Activated CD8-positive, alpha-beta T cell treated with anti-CD3 and anti-CD28 coated beads, Interleukin-2, amount 10 ng/mL, durations not matched to agents 7 days and 5 days (primary cell): Measurements from ENCODE around the gene CES2. TPM values are rescaled to one million over a fixed set of nuclear protein-coding genes. Genes with fewer than 3 reads are reported as not detected.

Experiments used
- ATAC-seq: fragments of 150-1000 bp; cut with Tn5 transposase; one replicate; pipeline ENCODE4 v1.10.0; 2021; ENCODE audit warnings: moderate library complexity
- CTCF ChIA-PET: fragments of 350-600 bp; sonication (Branson Sonifier 250); formaldehyde crosslinking; loops from one replicate; lab custom pipeline; 2021; ENCODE audit warnings: antibody characterized with exemption; lab: Charles Lee
- POLR2A ChIA-PET: fragments of 350-600 bp; sonication (Branson Sonifier 250); formaldehyde crosslinking; loops from one replicate; lab custom pipeline; 2021; ENCODE audit warnings: antibody characterized with exemption; lab: Charles Lee
- DNase-seq: peaks from one replicate; pipeline ENCODE4 v3.0.0-alpha.2; 2020
- H3K27ac Mint-ChIP-seq: one replicate; pipeline ENCODE4 v1.8.0; 2021; ENCODE audit warnings: mild to moderate bottlenecking, mixed read lengths
- H3K27me3 Mint-ChIP-seq: one replicate; pipeline ENCODE4 v1.8.0; 2021; ENCODE audit warnings: low read depth, mixed read lengths
- H3K36me3 Mint-ChIP-seq: one replicate; pipeline ENCODE4 v1.8.0; 2021; ENCODE audit warnings: low read depth, mixed read lengths
- H3K4me1 Mint-ChIP-seq: one replicate; pipeline ENCODE4 v1.8.0; 2021; ENCODE audit warnings: low read depth, mixed read lengths
- H3K4me3 Mint-ChIP-seq: one replicate; pipeline ENCODE4 v1.8.0; 2021; ENCODE audit warnings: mild to moderate bottlenecking, mixed read lengths
- H3K9me3 Mint-ChIP-seq: one replicate; pipeline ENCODE4 v1.8.0; 2022; ENCODE audit warnings: mixed read lengths; ENCODE audit not compliant: insufficient read depth
- total RNA-seq, 2 experiments: library from RNA; stranded (reverse); gene quantifications; one replicate each; pipeline ENCODE4 v1.2.3, GENCODE V29; 2021

Gene CES2, protein sequence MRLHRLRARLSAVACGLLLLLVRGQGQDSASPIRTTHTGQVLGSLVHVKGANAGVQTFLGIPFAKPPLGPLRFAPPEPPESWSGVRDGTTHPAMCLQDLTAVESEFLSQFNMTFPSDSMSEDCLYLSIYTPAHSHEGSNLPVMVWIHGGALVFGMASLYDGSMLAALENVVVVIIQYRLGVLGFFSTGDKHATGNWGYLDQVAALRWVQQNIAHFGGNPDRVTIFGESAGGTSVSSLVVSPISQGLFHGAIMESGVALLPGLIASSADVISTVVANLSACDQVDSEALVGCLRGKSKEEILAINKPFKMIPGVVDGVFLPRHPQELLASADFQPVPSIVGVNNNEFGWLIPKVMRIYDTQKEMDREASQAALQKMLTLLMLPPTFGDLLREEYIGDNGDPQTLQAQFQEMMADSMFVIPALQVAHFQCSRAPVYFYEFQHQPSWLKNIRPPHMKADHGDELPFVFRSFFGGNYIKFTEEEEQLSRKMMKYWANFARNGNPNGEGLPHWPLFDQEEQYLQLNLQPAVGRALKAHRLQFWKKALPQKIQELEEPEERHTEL
- 10 to 100 TPM; 29.7 to 34.0 TPM for total RNA-seq

DNA sequence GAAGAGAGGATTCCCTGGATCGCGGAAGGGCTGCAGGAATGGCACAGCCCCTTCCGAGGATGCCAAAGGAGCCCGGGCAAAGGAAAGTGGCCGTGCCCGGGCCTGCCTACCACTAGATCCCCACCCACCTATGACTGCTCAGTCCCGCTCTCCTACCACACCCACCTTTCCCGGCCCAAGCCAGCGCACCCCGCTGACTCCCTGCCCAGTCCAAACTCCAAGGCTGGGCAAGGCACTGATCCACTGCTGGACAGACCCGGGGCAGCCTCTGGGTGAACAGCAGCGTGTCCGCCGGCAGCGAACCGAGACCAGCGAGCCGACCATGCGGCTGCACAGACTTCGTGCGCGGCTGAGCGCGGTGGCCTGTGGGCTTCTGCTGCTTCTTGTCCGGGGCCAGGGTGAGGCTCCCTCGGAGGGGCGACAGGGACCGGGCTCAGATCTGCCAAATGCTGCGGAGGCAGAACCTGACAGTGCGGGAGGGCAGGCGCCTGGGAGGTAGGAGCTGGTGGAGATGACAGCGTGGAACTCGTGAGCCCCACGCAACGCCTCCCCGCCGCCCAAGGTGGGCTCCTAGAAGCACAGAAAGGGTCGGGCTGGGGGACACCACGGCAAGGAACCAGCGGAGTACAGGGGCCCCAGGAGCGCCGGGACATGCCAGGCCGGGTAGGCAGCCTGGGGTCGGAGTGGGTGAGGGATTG is at the start of gene CES2:
CES2 (plus strand) TSS at position 203 of the 698 bp plus-strand sequence; CDS start at position 323, 120 bp downstream.
- DNase-seq, result no peak
- peaks cover 49% of the 10 kb centered on the region for H3K4me1 Mint-ChIP-seq
- peak within 1 kb of the TSS; percentile 99 for H3K4me3 Mint-ChIP-seq
- H3K9me3 Mint-ChIP-seq, result no peaks in the 10 kb centered on the region
- H3K27me3 Mint-ChIP-seq, result no peaks in the 10 kb centered on the region
- no peak for ATAC-seq
- CTCF ChIA-PET, result interaction anchor here (0.6 to 1.3 kb wide), 2 partner anchors 8 to 220 kb away, joined by 3 read pairs; no protein-coding TSS in a partner anchor
- POLR2A ChIA-PET, result no interaction called here
- peaks cover 35% of the 10 kb centered on the region for H3K36me3 Mint-ChIP-seq
- peak within 1 kb of the TSS; percentile 98 for H3K27ac Mint-ChIP-seq

DNA sequence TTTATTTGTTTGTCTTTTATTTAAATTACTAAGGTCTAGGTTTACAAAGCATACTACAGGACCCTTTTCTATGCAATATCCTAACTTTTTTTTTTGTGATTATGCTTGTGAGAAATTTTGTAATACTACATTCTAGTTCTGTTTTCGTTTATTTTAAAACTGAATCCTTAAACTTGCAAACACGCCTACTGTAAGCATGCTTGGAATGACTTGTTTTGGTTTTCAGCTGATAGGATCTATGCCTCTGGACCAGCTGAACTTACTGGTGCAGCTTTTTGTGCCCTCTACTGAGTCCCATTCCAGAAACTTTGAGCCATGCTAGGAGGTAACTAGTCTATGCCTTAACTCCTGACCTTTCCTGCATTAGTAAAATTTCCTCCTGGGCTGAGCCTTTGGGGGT is 49.0 kb upstream of the CES2 start:
- no peak for ATAC-seq
- Mint-ChIP-seq H3K36me3 (peaks cover 47% of the 10 kb centered on the region), H3K4me1 (peaks cover 56% of the 10 kb centered on the region), H3K9me3 (no peaks in the 10 kb centered on the region), H3K27ac (no peak overlapping the region), H3K27me3 (no peaks in the 10 kb centered on the region), H3K4me3 (no peak overlapping the region)
- ChIA-PET POLR2A (no interaction called here), CTCF (interaction anchor here (0.7 to 1.5 kb wide), 3 partner anchors 9 to 18 kb away, joined by 3 to 6 read pairs (median 4); no protein-coding TSS in a partner anchor)
- DNase-seq, result no peak

DNA sequence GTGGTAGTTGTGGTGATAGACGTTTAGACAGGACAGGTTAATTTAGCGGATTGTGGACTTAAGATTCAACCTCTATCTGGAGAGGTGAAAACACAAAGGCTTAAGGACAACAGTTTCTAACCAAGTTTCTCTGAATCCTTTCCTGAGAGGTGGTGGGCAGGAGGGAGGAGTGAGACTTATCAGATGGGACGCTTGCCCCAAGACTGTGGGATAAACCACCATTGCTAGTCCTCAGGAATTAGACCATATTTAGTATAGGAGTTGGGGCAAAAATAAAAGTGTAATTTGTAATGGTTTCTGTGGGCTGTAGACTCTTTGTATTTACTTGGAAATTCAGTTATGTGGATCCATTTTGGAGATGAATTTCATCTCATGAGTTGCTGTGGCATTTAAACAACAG is 48.4 kb upstream of the CES2 start:
- peaks cover 50% of the 10 kb centered on the region for H3K4me1 Mint-ChIP-seq
- no peak overlapping the region for H3K4me3 Mint-ChIP-seq
- no peak overlapping the region for H3K27ac Mint-ChIP-seq
- DNase-seq (no peak), ATAC-seq (no peak)
- H3K9me3 Mint-ChIP-seq, result no peaks in the 10 kb centered on the region
- CTCF ChIA-PET, result interaction anchor here (1.0 to 1.5 kb wide), 2 partner anchors 9 to 23 kb away, joined by 5 to 6 read pairs; no protein-coding TSS in a partner anchor
- POLR2A ChIA-PET, result no interaction called here
- peaks cover 49% of the 10 kb centered on the region for H3K36me3 Mint-ChIP-seq
- no peaks in the 10 kb centered on the region for H3K27me3 Mint-ChIP-seq

DNA sequence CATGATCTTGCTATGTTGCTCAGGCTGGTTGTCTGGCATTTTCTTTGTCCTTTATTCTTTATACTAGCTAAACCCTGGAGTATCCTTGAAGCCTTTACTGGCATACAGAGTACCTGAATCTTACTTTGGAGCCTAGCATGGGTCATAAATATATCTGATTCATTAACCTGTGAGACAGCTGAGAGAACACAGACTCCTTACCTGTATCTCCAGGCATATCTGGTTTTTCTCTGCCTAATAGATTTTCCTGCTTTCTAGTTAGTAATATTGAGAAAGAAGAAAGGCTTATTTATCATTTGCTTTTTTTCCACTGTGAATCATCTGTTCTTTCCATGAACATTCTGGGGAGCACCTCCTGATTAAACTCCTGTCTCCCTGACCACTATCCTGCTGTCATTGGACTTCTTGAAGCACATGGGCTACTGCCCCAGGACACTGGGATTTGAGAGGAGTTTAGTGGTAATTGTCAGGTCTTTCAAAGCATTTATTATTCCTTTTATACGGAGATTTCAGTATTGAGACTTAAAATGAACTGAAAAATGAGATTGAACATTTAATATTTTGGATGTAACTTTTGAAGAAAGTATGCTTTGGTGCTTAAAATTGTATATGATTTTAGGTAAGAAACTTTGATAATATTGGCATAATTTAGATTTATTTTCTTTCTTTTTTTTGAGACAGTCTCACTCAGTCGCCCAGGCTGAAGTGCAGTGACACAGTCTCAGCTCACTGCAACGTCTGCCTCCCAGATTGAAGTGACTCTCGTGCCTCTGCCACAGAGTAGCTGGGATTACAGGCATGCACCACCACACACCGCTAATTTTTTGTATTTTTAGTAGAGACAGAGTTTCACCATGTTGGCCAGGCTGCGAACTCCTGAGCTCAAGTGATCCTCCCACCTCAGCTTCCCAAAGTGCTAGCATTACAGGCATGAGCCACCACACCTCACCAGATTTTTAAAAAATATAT is 46.4 kb upstream of the CES2 start:
- H3K27ac Mint-ChIP-seq, result no peak overlapping the region
- peaks cover 52% of the 10 kb centered on the region for H3K36me3 Mint-ChIP-seq
- DNase-seq (no peak), ATAC-seq (no peak)
- H3K4me1 Mint-ChIP-seq, result peaks cover 49% of the 10 kb centered on the region
- no peaks in the 10 kb centered on the region for H3K27me3 Mint-ChIP-seq
- no peak overlapping the region for H3K4me3 Mint-ChIP-seq
- POLR2A ChIA-PET, result no interaction called here
- CTCF ChIA-PET, result interaction anchor here (0.7 to 0.8 kb wide), 2 partner anchors 9 to 16 kb away, joined by 3 read pairs; partner anchors contain the start of gene PDP2
- H3K9me3 Mint-ChIP-seq, result no peaks in the 10 kb centered on the region

DNA sequence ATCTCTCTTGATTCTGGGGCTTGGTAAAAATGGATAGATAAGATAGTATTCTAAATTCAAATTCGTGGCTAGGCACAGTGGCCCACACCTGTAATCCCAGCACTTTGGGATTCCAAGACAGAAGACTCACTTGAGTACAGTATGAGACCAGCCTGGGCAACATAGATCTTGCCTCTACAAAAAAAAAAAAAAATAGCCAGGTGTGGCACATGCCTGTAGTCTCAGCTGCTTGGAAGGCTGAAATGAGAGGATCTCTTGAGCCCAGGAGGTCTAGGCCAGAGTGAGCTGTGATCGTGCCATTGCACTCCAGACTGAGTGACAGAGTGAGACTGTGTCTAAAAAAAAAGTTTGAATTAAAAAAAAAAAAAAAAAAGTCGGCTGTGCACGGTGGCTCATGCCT is 45.7 kb upstream of the CES2 start:
- Mint-ChIP-seq H3K36me3 (peaks cover 46% of the 10 kb centered on the region), H3K9me3 (no peaks in the 10 kb centered on the region), H3K4me1 (peaks cover 51% of the 10 kb centered on the region), H3K27me3 (no peaks in the 10 kb centered on the region), H3K27ac (no peak overlapping the region), H3K4me3 (no peak overlapping the region)
- POLR2A ChIA-PET, result no interaction called here
- ATAC-seq, result no peak
- CTCF ChIA-PET, result interaction anchor here (1.7 kb wide), 1 partner anchor 39 kb away, joined by 7 read pairs; no protein-coding TSS in a partner anchor
- DNase-seq, result no peak

DNA sequence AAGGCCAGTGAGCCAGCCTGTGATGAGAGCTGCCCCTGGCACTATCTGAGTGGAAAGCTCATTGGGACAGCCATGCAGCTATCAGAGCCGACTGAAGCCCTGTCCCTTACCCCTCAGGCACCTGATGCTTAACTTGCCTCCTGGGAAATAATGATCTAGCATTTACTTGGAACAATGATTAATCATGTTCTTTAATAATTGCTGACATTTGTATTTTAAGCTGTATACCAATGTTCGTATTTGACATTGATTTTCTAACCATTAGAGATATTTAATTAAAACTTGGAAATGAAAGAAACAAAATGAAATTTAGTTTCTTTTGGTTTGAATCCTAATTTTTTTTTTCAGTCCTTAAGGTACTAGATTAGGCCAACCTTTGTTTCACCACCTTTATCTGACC is 44.5 kb upstream of the CES2 start:
- H3K27ac Mint-ChIP-seq, result no peak overlapping the region
- ChIA-PET POLR2A (interaction anchor here (0.7 kb wide), 1 partner anchor 85 kb away, joined by 4 read pairs; no protein-coding TSS in a partner anchor), CTCF (interaction anchor here (0.8 to 4.2 kb wide), 10 partner anchors 9 to 139 kb away, joined by 3 to 30 read pairs (median 5); partner anchors contain the start of genes DYNC1LI2, NAE1 and PDP2)

DNA sequence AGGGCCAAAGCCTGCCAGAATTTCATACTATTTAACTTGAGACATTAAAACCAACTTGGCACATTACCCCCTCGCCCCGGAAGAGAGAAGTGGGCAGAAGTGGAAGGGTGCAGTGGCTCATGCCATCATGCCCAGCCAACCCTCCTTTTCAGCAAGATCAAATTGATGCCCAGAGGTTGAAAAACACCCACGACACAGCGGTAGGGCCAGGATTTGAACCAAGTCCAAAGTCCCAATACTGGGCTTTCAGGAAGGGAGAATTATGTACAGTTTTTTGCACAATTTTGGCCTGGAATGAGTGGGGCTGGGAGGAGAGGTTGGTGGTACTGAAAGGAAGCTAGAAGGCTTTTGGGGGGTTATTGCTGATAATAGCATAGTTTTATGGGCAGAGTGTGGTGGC is 44.0 kb upstream of the CES2 start:
- ChIA-PET CTCF (interaction anchor here (1.3 to 6.7 kb wide), 8 partner anchors 10 to 140 kb away, joined by 3 to 94 read pairs (median 12); partner anchors contain the start of genes DYNC1LI2, NAE1, PDP2 and RRAD), POLR2A (interaction anchor here (0.7 kb wide), 1 partner anchor 84 kb away, joined by 4 read pairs; no protein-coding TSS in a partner anchor)
- Mint-ChIP-seq H3K9me3 (no peaks in the 10 kb centered on the region), H3K36me3 (peaks cover 34% of the 10 kb centered on the region), H3K4me1 (peaks cover 44% of the 10 kb centered on the region), H3K27ac (peak overlapping the region; percentile 62), H3K4me3 (no peak overlapping the region), H3K27me3 (no peaks in the 10 kb centered on the region)
- no peak for DNase-seq
- no peak for ATAC-seq

More for the DNA sequence above, 44.5 kb upstream of the CES2 start:
- Mint-ChIP-seq H3K4me3 (no peak overlapping the region), H3K9me3 (no peaks in the 10 kb centered on the region), H3K36me3 (peaks cover 36% of the 10 kb centered on the region), H3K4me1 (peaks cover 46% of the 10 kb centered on the region), H3K27me3 (no peaks in the 10 kb centered on the region)
- DNase-seq (no peak), ATAC-seq (no peak)

DNA sequence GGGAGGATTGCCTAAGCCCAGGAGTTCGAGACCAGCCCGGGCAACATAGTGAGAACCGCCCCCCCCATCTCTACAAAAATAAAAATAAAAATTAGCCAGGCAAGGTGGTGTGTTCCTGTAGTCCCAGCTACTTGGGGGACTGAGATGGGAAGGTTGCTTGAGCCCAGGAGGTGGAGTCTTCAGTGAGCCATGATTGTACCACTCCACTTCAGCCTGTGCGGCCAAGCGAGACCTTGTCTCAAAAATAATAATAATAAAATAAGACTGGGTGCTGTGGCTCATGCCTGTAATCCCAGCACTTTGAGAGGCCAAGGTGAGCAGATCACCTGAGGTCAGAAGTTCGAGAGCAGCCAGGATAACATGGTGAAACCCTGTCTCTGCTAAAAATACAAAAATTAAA is 43.5 kb upstream of the CES2 start:
- ATAC-seq (no peak), DNase-seq (no peak)
- H3K27ac Mint-ChIP-seq, result no peak overlapping the region
- peaks cover 29% of the 10 kb centered on the region for H3K36me3 Mint-ChIP-seq
- CTCF ChIA-PET, result interaction anchor here (0.6 to 6.7 kb wide), 9 partner anchors 10 to 209 kb away, joined by 3 to 94 read pairs (median 11); partner anchors contain the start of genes DYNC1LI2, PDP2 and RRAD
- H3K4me3 Mint-ChIP-seq, result no peak overlapping the region
- H3K27me3 Mint-ChIP-seq, result no peaks in the 10 kb centered on the region
- no peaks in the 10 kb centered on the region for H3K9me3 Mint-ChIP-seq
- peaks cover 39% of the 10 kb centered on the region for H3K4me1 Mint-ChIP-seq
- POLR2A ChIA-PET, result no interaction called here

DNA sequence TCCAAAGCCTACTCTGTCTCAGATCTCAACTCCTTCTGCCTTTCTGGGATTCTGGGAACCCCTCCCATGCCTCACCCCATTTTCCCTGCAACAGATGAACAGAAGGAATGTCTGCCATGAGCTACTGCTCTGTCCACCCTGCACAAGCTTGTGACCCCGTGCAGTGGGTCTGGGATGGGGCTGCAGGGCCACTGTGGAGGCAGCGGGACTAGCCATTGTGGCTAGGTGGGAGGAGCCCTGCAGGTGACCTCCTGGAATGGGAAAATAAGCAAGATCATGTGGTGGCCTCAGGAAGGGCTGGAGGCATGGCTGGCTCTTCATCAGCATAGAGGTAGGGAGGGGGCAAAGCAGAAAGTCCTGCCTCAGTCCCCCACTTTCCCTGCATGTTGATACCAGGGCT is 41.3 kb upstream of the CES2 start:
- Mint-ChIP-seq H3K27ac (peak overlapping the region; percentile 51), H3K4me3 (no peak overlapping the region), H3K9me3 (no peaks in the 10 kb centered on the region), H3K4me1 (peaks cover 26% of the 10 kb centered on the region), H3K27me3 (no peaks in the 10 kb centered on the region), H3K36me3 (peaks cover 12% of the 10 kb centered on the region)
- DNase-seq (no peak), ATAC-seq (no peak)
- ChIA-PET POLR2A (interaction anchor here (1.3 kb wide), 1 partner anchor 39 kb away, joined by 9 read pairs; no protein-coding TSS in a partner anchor), CTCF (interaction anchor here (1.7 to 6.7 kb wide), 9 partner anchors 11 to 119 kb away, joined by 4 to 94 read pairs (median 17); partner anchors contain the start of gene RRAD)

DNA sequence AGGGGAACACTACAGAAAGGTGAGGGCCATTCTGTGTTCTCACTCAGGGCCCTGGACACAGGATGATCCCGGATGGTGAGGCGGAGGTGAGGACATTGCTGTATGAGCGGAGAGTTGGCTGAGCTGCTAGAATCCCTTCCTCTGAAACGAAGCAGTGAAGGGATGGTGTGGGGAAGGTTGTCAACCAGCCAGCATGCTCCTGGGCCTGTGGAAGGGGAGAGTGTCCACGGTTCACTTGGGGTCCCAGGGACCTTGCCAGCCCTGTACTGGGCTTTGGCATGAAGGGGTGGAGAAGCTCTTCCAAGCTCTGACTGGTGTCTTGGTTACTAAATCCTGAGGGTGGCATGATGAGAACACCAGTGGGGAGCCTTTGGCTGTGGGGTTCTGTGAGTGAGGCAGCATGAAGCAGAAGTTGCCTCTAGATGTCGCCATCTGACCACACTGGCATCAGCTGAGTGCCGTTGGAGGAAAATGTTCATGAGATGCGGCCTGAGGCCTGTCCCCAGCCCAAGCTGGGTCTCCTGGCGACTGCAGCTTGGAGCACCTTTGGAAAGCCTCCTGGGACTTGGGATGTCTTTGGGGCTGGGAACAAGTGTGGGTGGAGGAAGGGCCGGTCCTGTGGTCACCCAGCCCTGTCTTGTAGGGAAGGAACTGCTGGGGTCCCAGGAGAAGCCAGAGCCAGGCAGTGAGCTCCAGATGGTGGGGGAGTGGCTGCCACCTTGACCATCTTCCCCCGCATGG is 40.2 kb upstream of the CES2 start:
- Mint-ChIP-seq H3K9me3 (no peaks in the 10 kb centered on the region), H3K36me3 (peaks cover 8% of the 10 kb centered on the region), H3K4me3 (no peak overlapping the region), H3K4me1 (peaks cover 22% of the 10 kb centered on the region), H3K27me3 (no peaks in the 10 kb centered on the region), H3K27ac (peak overlapping the region; percentile 51)
- DNase-seq (peak; percentile 82), ATAC-seq (peak; percentile 94)
- ChIA-PET CTCF (interaction anchor here (0.7 to 6.7 kb wide), 33 partner anchors 9 to 290 kb away, joined by 3 to 94 read pairs (median 5); partner anchors contain the start of genes CDH16, CES3, NAE1 and PDP2), POLR2A (interaction anchor here (0.9 to 1.4 kb wide), 3 partner anchors 10 to 33 kb away, joined by 3 to 8 read pairs (median 3); no protein-coding TSS in a partner anchor)
